NB4 (cell line): ENCODE data around the gene TRAF3IP3.

ENCODE experiments used
- CTCF ChIP-seq: IDR thresholded peaks from one replicate; pipeline ENCODE4 v1.5.1; 2012; ENCODE audit warnings: low read depth, low read length
- MAX ChIP-seq: IDR thresholded peaks from 2 replicates; pipeline ENCODE4 v1.6.1; 2011; ENCODE audit warnings: low read depth, low read length
- MYC ChIP-seq: IDR thresholded peaks from 2 replicates; pipeline ENCODE4 v1.6.1; 2011; ENCODE audit warnings: low read depth, low read length
- POLR2A ChIP-seq: IDR thresholded peaks from 2 replicates; pipeline ENCODE4 v1.6.1; 2011; ENCODE audit warnings: mild to moderate bottlenecking; ENCODE audit not compliant: insufficient read length; ENCODE audit errors: extremely low read depth

- TF ChIP-seq MYC (no peak), CTCF (no peak), POLR2A (no peak), MAX (no peak)
These were observed 36.1 kb downstream of the TRAF3IP3 start for GRCh38 chr1:209791920-209792319.
